Upper lobe of right lung (tissue), 1 donor: ENCODE data around the gene ETNK1. TPM values are rescaled to one million over a fixed set of nuclear protein-coding genes. Genes with fewer than 3 reads are reported as not detected.

ENCODE experiments used
- ATAC-seq: fragments of 200-7000 bp; cut with Tn5 transposase; one replicate; pipeline ENCODE4 v1.9.1; 2020; ENCODE audit warnings: mild to moderate bottlenecking, moderate library complexity
- DNase-seq: peaks from one replicate; pipeline ENCODE4 v3.0.0-alpha.2; 2020
- H3K27ac ChIP-seq: fragments of 200-600 bp; one replicate; pipeline ENCODE4 v1.8.0; 2022
- H3K27me3 ChIP-seq: fragments of 200-600 bp; one replicate; pipeline ENCODE4 v1.8.0; 2022; ENCODE audit warnings: mild to moderate bottlenecking
- H3K36me3 ChIP-seq: fragments of 200-600 bp; one replicate; pipeline ENCODE4 v1.8.0; 2022
- H3K4me1 ChIP-seq: fragments of 200-600 bp; one replicate; pipeline ENCODE4 v1.8.0; 2022
- H3K4me3 ChIP-seq: fragments of 200-600 bp; one replicate; pipeline ENCODE4 v1.8.0; 2022; ENCODE audit warnings: mild to moderate bottlenecking
- H3K9me3 ChIP-seq: fragments of 200-600 bp; one replicate; pipeline ENCODE4 v1.8.0; 2022
- CTCF ChIP-seq: fragments of 200-600 bp; IDR thresholded peaks from one replicate; pipeline ENCODE4 v1.8.0; 2022; ENCODE audit warnings: antibody characterized with exemption
- intact Hi-C: fragments of 100-400 bp; cut with DNase I; formaldehyde crosslinking; loops from one replicate; pipeline ENCODE4 v1.11.0; 2022
- total RNA-seq: library from RNA; stranded (reverse); fragmentation: NEBNext Ultra II Directional; extraction: Animal tissue kit (Norgen Biotek cat#: 25700); gene quantifications from one replicate; pipeline ENCODE4 v1.2.1, GENCODE V29; 2021
- donor health status: DM: no; HTN: yes; CAD: no; lungs with severe emphysema.

Gene ETNK1
- total RNA-seq, 1 donor from 2014 or later = 86.2 TPM

- Histone ChIP-seq H3K4me3 (no peak overlapping the region), H3K27ac (no peak overlapping the region), H3K4me1 (no peaks in the 10 kb centered on the region), H3K9me3 (no peaks in the 10 kb centered on the region), H3K27me3 (no peaks in the 10 kb centered on the region), H3K36me3 (peaks cover 48% of the 10 kb centered on the region)
- intact Hi-C loops = no loop called here
- TF ChIP-seq CTCF = no peak
- DNase-seq = no peak
- ATAC-seq = no peak
These were observed 53.0 kb downstream of the ETNK1 start for GRCh38 chr12:22677781-22678574.

- no peaks in the 10 kb centered on the region for H3K9me3 ChIP-seq
- ATAC-seq = no peak
- no peak for TF ChIP-seq CTCF
- no peak overlapping the region for H3K4me3 ChIP-seq
- H3K4me1 ChIP-seq = peaks cover 6% of the 10 kb centered on the region
- H3K36me3 ChIP-seq = peaks cover 46% of the 10 kb centered on the region
- H3K27ac ChIP-seq = no peak overlapping the region
- intact Hi-C loops = no loop called here
- no peak for DNase-seq
- no peaks in the 10 kb centered on the region for H3K27me3 ChIP-seq
These were observed 57.7 kb downstream of the ETNK1 start for GRCh38 chr12:22682663-22683062.

GRCh38 chr12:22683131-22683530 is 58.2 kb downstream of the ETNK1 start:
- H3K4me3 ChIP-seq = no peak overlapping the region
- no peak for TF ChIP-seq CTCF
- intact Hi-C loops = no loop called here
- peaks cover 43% of the 10 kb centered on the region for H3K36me3 ChIP-seq
- ATAC-seq (no peak), DNase-seq (no peak)
- no peak overlapping the region for H3K27ac ChIP-seq
- H3K9me3 ChIP-seq = no peaks in the 10 kb centered on the region
- H3K4me1 ChIP-seq = peaks cover 10% of the 10 kb centered on the region
- no peaks in the 10 kb centered on the region for H3K27me3 ChIP-seq

- peak; percentile 69 for TF ChIP-seq CTCF
- Histone ChIP-seq H3K27me3 (no peaks in the 10 kb centered on the region), H3K4me1 (peaks cover 10% of the 10 kb centered on the region), H3K27ac (no peak overlapping the region), H3K36me3 (peaks cover 32% of the 10 kb centered on the region), H3K9me3 (no peaks in the 10 kb centered on the region), H3K4me3 (no peak overlapping the region)
- DNase-seq = no peak
- ATAC-seq = peak; percentile 38
- intact Hi-C loops = no loop called here
These were observed 59.5 kb downstream of the ETNK1 start for GRCh38 chr12:22684140-22685118.

- no peaks in the 10 kb centered on the region for H3K27me3 ChIP-seq
- H3K36me3 ChIP-seq = peaks cover 20% of the 10 kb centered on the region
- no peak for DNase-seq
- ATAC-seq = no peak
- H3K27ac ChIP-seq = no peak overlapping the region
- no peak for TF ChIP-seq CTCF
- peaks cover 10% of the 10 kb centered on the region for H3K4me1 ChIP-seq
- no peaks in the 10 kb centered on the region for H3K9me3 ChIP-seq
- no peak overlapping the region for H3K4me3 ChIP-seq
- intact Hi-C loops = no loop called here
These were observed 61.2 kb downstream of the ETNK1 start for GRCh38 chr12:22686193-22686592.
